Activated T-helper 1 cell treated with anti-CD3 and anti-CD28 coated beads, Interleukin-12 subunit alpha, Interleukin-12 subunit beta, Interleukin-2, Interleukin-4 antibody, amounts not matched to agents 30 ng/mL and 10 ng/mL and 1 ng/mL, durations not matched to agents 14 hours and 24 hours and 36 hours (primary cell): ENCODE results near the gene RHOT1. TPM values are rescaled to one million over a fixed set of nuclear protein-coding genes. Genes with fewer than 3 reads are reported as not detected.

Experiments
- total RNA-seq: library from RNA; stranded (reverse); gene quantifications from 2 replicates; pipeline ENCODE4 v1.2.3, GENCODE V29; 2022

The RHOT1 gene
- total RNA-seq, 1 donor from 2014 or later = 25.9 TPM

Other genes with a start within 250 kb of the RHOT1 start
- gene UTP6, start 240.8 kb upstream of the RHOT1 start, total RNA-seq = 142 and 155 TPM in 2 replicates
- 76.0 and 81.7 TPM in 2 replicates for gene SUZ12, start 205.5 kb upstream of the RHOT1 start, total RNA-seq
- gene LRRC37B, start 135.1 kb upstream of the RHOT1 start, total RNA-seq = 16.7 and 22.7 TPM in 2 replicates
- gene RHBDL3, start 123.3 kb downstream of the RHOT1 start, total RNA-seq = 0.10 and 0.26 TPM in 2 replicates
- gene C17orf75, start 199.7 kb downstream of the RHOT1 start, total RNA-seq = 34.1 and 37.6 TPM in 2 replicates
- 268 and 275 TPM in 2 replicates for gene ZNF207, start 207.7 kb downstream of the RHOT1 start, total RNA-seq